Measurements from ENCODE around the gene ALAD. TPM values are rescaled to one million over a fixed set of nuclear protein-coding genes. Genes with fewer than 3 reads are reported as not detected.
"Not testable (repeated sequence)": the region's sequence is repeated elsewhere in the genome, so short reads cannot be mapped to it uniquely, and the experiment has no call there.

ALAD gene
- total RNA-seq, 6 experiments from 2014 or later: 27.8 to 31.0 (median 30.3) TPM

GRCh38 chr9:113370806-113371325 is 30.2 kb downstream of the ALAD start:
- no peak overlapping the region for H3K27ac Mint-ChIP-seq
- no peaks in the 10 kb centered on the region for H3K9me3 Mint-ChIP-seq
- no peaks in the 10 kb centered on the region for H3K36me3 Mint-ChIP-seq (ENCODE audit: low read depth)
- peaks cover 8% of the 10 kb centered on the region for H3K27me3 Mint-ChIP-seq (ENCODE audit: insufficient read depth)
- H3K4me1 Mint-ChIP-seq (ENCODE audit: low read depth): peaks cover 11% of the 10 kb centered on the region
- DNase-seq: no peak
- H3K4me3 Mint-ChIP-seq: no peak overlapping the region
- TF ChIP-seq CTCF (IDR thresholded peaks at IDR 0.05): no peak

DNA sequence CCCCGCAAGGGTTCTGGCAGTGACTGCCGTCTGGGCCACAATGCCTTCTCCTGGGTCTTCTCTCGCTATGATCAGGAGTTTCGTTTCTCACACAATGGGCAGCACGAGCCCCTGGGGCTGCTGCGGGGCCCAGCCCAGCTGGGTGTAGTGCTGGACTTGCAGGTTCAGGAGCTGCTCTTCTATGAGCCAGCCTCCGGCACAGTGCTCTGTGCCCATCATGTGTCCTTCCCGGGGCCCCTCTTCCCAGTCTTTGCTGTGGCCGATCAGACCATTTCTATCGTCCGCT is 31.3 kb downstream of the ALAD start:
- H3K27ac Mint-ChIP-seq: no peak overlapping the region

GRCh38 chr9:113368982-113369854 is 31.9 kb downstream of the ALAD start:
- Mint-ChIP-seq H3K9me3 (no peaks in the 10 kb centered on the region), H3K36me3 (ENCODE audit: low read depth) (no peaks in the 10 kb centered on the region), H3K27me3 (ENCODE audit: insufficient read depth) (peaks cover 8% of the 10 kb centered on the region), H3K27ac (no peak overlapping the region), H3K4me1 (ENCODE audit: low read depth) (no peaks in the 10 kb centered on the region), H3K4me3 (no peak overlapping the region)
- no peak for DNase-seq
- no peak for TF ChIP-seq CTCF (IDR thresholded peaks at IDR 0.05)

More for the DNA sequence above, 31.3 kb downstream of the ALAD start:
- Mint-ChIP-seq H3K27me3 (ENCODE audit: insufficient read depth) (peaks cover 8% of the 10 kb centered on the region), H3K4me1 (ENCODE audit: low read depth) (peaks cover under 1% of the 10 kb centered on the region; the same call in 1 of the 2 replicates), H3K4me3 (no peak overlapping the region), H3K9me3 (no peaks in the 10 kb centered on the region), H3K36me3 (ENCODE audit: low read depth) (no peaks in the 10 kb centered on the region)
- no peak for DNase-seq
- no peak for TF ChIP-seq CTCF (IDR thresholded peaks at IDR 0.05)

DNA sequence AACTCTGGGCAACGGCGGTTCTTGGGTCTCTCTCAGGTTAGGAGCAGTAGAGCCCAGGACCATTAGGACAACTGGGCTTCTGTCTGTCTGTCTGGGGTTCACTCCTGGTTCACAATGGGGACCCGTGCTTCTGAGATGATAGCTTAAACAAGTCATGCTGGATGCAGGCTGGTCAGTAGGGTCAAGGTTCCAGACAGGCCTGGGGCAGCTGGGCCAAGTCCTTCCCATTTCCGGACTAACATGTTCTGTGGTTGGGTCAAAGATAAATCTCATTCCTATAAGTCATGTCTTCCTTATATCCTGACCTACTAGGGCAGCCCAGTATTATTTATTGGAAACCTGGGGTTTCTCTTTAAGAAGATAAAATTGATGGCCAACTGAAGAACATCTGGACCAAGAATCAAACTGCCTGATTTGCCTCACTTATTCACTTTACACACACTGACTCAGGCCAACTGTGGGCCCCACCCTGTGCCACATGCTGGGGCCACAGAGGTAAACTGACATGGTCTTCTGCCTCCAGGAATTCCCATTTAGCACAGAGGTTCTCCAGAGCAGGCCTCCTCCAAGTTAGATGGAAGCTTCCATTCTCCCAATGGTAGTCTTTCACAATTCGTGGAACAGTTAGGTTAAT is 32.6 kb downstream of the ALAD start:
- Mint-ChIP-seq H3K9me3 (no peaks in the 10 kb centered on the region), H3K27me3 (ENCODE audit: insufficient read depth) (peaks cover 8% of the 10 kb centered on the region), H3K4me1 (ENCODE audit: low read depth) (no peaks in the 10 kb centered on the region), H3K27ac (no peak overlapping the region), H3K4me3 (no peak overlapping the region), H3K36me3 (ENCODE audit: low read depth) (no peaks in the 10 kb centered on the region)
- no peak for DNase-seq
- no peak for TF ChIP-seq CTCF (IDR thresholded peaks at IDR 0.05)

DNA sequence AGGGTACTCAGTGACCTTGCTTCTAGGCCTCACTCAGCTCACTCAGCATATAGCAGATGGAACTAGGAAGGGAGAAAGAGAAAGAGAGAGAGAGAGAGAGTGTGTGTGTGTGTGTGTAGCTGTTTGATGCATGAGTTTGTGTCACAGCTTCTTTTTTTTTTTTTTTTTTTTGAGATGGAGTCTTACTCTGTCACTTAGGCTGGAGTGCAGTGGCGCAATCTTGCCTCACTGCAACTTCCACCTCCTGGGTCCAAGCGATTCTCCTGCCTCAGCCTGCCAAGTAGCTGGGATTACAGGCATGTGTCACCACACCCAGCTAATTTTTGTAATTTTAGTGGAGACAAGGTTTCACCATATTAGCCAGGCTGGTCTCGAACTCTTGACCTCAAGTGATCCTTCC is 35.4 kb downstream of the ALAD start:
- H3K27ac Mint-ChIP-seq; H3K9me3 Mint-ChIP-seq; H3K4me3 Mint-ChIP-seq; H3K4me1 Mint-ChIP-seq (ENCODE audit: low read depth); DNase-seq; H3K36me3 Mint-ChIP-seq (ENCODE audit: low read depth): not testable (repeated sequence)
- H3K27me3 Mint-ChIP-seq (ENCODE audit: insufficient read depth): peaks cover 16% of the 10 kb centered on the region

DNA sequence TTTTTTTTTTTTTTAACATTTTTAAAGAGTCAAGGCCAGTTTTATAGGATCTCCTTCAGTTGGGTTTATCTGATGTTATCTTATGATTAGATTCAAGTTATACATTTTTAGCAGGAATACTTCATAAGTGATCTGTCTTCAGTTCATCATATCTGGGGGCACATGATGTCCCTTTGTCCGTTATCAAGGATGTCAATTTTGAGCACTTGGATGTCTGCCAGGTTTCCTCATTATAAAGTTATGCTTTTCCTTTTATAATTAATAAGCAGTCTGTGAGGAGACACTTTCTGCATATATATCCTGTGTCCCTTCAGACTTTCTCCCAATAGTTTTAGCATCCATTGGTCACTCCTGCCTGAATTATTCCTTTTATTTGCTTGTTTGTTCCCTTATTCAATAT is 36.1 kb downstream of the ALAD start:
- DNase-seq: no peak
- Mint-ChIP-seq H3K4me3 (no peak overlapping the region), H3K27me3 (ENCODE audit: insufficient read depth) (peaks cover 18% of the 10 kb centered on the region), H3K4me1 (ENCODE audit: low read depth) (peaks cover 10% of the 10 kb centered on the region), H3K27ac (no peak overlapping the region), H3K9me3 (no peaks in the 10 kb centered on the region), H3K36me3 (ENCODE audit: low read depth) (no peaks in the 10 kb centered on the region)
- no peak for TF ChIP-seq CTCF (IDR thresholded peaks at IDR 0.05)
